Lower lobe of right lung (tissue), 2 donors: ENCODE results near the gene NOVA1. TPM values are rescaled to one million over a fixed set of nuclear protein-coding genes. Genes with fewer than 3 reads are reported as not detected.

ENCODE experiments used
- ATAC-seq, 2 donors: fragments of 200-7000 bp; cut with Tn5 transposase; one replicate each; pipeline ENCODE4 v1.9.1; 2020 to 2022; ENCODE audit warnings: mild to moderate bottlenecking in 2 of 2, moderate library complexity in 2 of 2
- DNase-seq: peaks from one replicate; pipeline ENCODE4 v3.0.0-alpha.2; 2020
- H3K27ac ChIP-seq: fragments of 200-600 bp; one replicate; pipeline ENCODE4 v1.8.0; 2022
- H3K27me3 ChIP-seq: fragments of 200-600 bp; one replicate; pipeline ENCODE4 v1.8.0; 2022; ENCODE audit warnings: low read depth
- H3K36me3 ChIP-seq: fragments of 200-600 bp; one replicate; pipeline ENCODE4 v1.8.0; 2022; ENCODE audit warnings: mild to moderate bottlenecking
- H3K4me1 ChIP-seq: fragments of 200-600 bp; one replicate; pipeline ENCODE4 v1.8.0; 2022
- H3K4me3 ChIP-seq: fragments of 200-600 bp; one replicate; pipeline ENCODE4 v1.8.0; 2022; ENCODE audit warnings: mild to moderate bottlenecking
- H3K9me3 ChIP-seq: fragments of 200-600 bp; one replicate; pipeline ENCODE4 v1.8.0; 2022
- intact Hi-C: fragments of 100-400 bp; cut with DNase I; formaldehyde crosslinking; loops from one replicate; pipeline ENCODE4 v1.11.0; 2022
- total RNA-seq: library from RNA; stranded (reverse); fragmentation: NEBNext Ultra II Directional; extraction: Animal tissue kit (Norgen Biotek cat#: 25700); gene quantifications from one replicate; pipeline ENCODE4 v1.2.1, GENCODE V29; 2021
- TF ChIP-seq, protein P1 (sequence below): fragments of 200-600 bp; IDR thresholded peaks from one replicate; pipeline ENCODE4 v1.8.0; 2022; ENCODE audit warnings: antibody characterized with exemption, mild to moderate bottlenecking
- donor health status: DM: no; HTN: yes; CAD: no; lungs with severe emphysema.

Gene NOVA1
- total RNA-seq, 1 donor from 2014 or later: 3.4 TPM

DNA sequence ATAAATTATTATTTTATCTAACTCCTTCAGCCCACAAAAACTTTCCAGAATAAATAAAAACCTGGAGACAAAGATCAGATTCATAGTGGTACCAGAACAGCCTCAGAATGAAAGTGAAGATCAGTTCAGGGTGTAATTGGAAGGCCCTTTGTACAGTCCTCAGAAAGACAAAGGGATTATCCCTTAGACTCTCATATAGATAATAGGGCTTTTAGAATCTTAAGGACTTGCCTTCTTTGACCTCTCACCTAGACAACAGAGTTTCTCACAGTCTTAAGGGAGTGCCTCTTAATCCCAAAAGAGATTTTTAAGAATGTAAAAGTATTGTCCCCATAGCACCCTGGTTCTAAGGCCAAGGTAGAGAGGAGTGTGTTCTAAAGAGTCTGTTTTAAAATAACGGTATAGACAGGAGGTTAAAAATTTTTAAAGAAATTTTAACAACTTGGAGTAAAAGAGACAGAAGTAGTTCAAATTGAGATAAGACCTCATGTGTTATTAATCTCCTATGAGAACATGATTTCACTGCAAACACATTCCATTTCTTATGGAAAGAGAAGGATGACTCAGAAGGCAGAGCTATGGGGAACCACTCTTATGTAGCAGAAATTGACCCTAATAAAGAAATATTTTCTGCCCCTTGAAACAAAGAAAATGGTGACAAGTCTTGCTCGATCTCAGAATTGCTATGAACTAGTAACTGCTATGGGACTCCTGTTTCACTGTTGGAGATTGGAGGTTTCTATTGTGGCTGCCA, 24.2 kb upstream of the NOVA1 start:
- H3K4me3 ChIP-seq: no peak overlapping the region
- no peaks in the 10 kb centered on the region for H3K4me1 ChIP-seq
- no peaks in the 10 kb centered on the region for H3K36me3 ChIP-seq
- no peaks in the 10 kb centered on the region for H3K9me3 ChIP-seq
- no peak for DNase-seq
- no peak for ATAC-seq
- intact Hi-C loops: no loop called here
- TF ChIP-seq, protein P1, sequence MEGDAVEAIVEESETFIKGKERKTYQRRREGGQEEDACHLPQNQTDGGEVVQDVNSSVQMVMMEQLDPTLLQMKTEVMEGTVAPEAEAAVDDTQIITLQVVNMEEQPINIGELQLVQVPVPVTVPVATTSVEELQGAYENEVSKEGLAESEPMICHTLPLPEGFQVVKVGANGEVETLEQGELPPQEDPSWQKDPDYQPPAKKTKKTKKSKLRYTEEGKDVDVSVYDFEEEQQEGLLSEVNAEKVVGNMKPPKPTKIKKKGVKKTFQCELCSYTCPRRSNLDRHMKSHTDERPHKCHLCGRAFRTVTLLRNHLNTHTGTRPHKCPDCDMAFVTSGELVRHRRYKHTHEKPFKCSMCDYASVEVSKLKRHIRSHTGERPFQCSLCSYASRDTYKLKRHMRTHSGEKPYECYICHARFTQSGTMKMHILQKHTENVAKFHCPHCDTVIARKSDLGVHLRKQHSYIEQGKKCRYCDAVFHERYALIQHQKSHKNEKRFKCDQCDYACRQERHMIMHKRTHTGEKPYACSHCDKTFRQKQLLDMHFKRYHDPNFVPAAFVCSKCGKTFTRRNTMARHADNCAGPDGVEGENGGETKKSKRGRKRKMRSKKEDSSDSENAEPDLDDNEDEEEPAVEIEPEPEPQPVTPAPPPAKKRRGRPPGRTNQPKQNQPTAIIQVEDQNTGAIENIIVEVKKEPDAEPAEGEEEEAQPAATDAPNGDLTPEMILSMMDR: no peak
- no peak overlapping the region for H3K27ac ChIP-seq
- no peaks in the 10 kb centered on the region for H3K27me3 ChIP-seq

DNA sequence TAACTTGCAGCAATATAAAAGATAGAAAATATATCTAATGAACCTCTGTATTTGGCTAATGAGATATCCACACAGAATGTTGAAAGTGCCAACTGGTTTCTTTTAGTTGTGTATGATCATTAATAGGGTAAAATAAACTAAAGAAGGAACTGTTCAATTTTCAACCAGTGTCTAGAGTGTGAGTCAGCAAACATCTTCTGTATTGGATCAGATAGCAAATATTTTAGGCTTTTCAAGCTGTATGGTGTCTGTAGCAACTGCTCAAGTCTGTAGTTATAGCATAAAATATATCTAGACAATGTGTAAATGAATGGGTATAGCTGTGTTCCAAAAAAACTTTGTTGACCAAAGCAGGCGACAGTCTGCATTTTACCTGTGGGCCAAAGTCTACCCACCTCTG, 23.5 kb upstream of the NOVA1 start:
- intact Hi-C loops: no loop called here
- DNase-seq (no peak), ATAC-seq (no peak)
- no peaks in the 10 kb centered on the region for H3K4me1 ChIP-seq
- no peaks in the 10 kb centered on the region for H3K27me3 ChIP-seq
- no peak overlapping the region for H3K27ac ChIP-seq
- H3K36me3 ChIP-seq: no peaks in the 10 kb centered on the region
- no peak overlapping the region for H3K4me3 ChIP-seq
- TF ChIP-seq, protein P1: no peak
- peaks cover under 1% of the 10 kb centered on the region for H3K9me3 ChIP-seq

DNA sequence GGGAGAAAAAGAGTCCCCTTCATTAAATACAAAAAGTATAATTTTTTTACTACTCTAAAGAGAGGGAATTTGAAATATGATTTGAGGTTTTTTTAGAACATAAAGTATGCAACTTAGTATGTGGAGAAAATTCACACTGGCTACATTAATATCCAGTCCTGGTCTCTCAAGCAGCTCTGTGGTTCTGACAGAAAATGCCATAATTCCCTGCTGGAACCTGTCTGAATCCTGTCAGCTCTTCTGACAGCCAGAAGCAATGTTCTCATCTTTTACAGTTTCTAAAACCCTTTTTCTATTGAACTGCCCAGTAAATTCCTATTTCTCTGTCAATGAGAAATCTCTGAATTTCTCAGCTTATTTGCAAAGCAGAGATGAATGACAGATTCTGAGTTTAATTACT, 13.4 kb upstream of the NOVA1 start:
- H3K27me3 ChIP-seq: no peaks in the 10 kb centered on the region
- no peak for DNase-seq
- H3K4me3 ChIP-seq: no peak overlapping the region
- H3K4me1 ChIP-seq: no peaks in the 10 kb centered on the region
- no peak for ATAC-seq
- TF ChIP-seq, protein P1: no peak
- intact Hi-C loops: no loop called here
- peaks cover 6% of the 10 kb centered on the region for H3K9me3 ChIP-seq
- no peaks in the 10 kb centered on the region for H3K36me3 ChIP-seq
- H3K27ac ChIP-seq: no peak overlapping the region

DNA sequence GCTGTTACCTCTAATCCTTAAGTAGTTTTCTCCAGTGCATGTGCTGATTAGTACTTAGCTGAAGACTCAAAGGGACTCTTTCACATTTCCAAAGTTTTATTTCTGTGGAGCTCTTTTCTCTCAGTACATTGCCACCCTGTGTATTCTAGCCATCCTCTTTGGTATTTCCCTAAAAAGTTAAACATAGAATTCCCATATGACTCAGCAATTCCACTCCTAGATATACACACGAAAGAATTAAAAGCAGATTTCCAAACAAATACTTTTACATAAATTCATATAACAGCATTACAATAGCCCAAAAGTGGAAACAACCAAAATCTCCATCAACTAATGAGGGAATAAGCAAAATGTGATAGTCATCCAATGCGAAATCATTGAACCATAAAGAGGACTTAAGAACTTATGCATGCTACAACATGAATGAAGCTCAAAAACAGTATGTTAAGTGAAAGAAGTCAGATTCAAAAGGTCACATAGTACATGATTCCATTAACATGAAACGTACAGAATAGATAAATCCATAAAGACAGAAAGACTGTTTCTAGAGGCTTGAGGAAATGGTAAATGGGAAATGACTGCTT, 9.0 kb upstream of the NOVA1 start:
- DNase-seq (no peak), ATAC-seq (no peak)
- TF ChIP-seq, protein P1: no peak
- Histone ChIP-seq H3K27ac (no peak overlapping the region), H3K27me3 (no peaks in the 10 kb centered on the region), H3K36me3 (no peaks in the 10 kb centered on the region), H3K4me3 (no peak overlapping the region), H3K9me3 (no peaks in the 10 kb centered on the region), H3K4me1 (no peaks in the 10 kb centered on the region)
- intact Hi-C loops: no loop called here

DNA sequence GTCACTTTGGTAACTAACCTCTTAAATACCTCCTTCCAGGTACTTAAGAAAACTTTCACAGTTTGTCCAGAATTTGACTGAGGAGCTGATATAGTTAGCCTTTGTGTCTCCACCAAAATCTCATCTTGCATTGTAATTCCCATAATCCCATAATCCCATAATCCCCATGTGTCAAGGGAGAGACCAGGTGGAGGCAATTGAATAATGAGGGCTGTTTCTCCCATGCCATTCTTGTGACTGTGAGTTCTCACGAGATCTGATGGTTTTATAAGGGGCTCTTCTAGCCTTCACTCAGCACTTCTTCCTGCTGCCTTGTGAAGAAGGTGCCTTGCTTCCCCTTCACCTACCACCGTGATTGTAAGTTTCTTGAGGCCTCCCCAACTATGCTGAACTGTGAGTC, 7.8 kb upstream of the NOVA1 start:
- no peaks in the 10 kb centered on the region for H3K4me1 ChIP-seq
- intact Hi-C loops: no loop called here
- H3K27ac ChIP-seq: no peak overlapping the region
- ATAC-seq: no peak
- H3K4me3 ChIP-seq: no peak overlapping the region
- no peaks in the 10 kb centered on the region for H3K36me3 ChIP-seq
- no peaks in the 10 kb centered on the region for H3K27me3 ChIP-seq
- H3K9me3 ChIP-seq: no peaks in the 10 kb centered on the region
- no peak for DNase-seq
- TF ChIP-seq, protein P1: no peak
